Activated CD4-positive, alpha-beta T cell treated with anti-CD3 and anti-CD28 coated beads, Interleukin-2, amount 50 U/mL, for 24 hours (primary cell): Measurements from ENCODE around the gene TBXAS1.

Experiments
- DNase-seq, 2 donors: peaks; one replicate each; pipeline ENCODE4 v3.0.0-alpha.2; 2020; ENCODE audit warnings: low read depth in 1 of 2, low spot score in 1 of 2

The TBXAS1 gene

DNA sequence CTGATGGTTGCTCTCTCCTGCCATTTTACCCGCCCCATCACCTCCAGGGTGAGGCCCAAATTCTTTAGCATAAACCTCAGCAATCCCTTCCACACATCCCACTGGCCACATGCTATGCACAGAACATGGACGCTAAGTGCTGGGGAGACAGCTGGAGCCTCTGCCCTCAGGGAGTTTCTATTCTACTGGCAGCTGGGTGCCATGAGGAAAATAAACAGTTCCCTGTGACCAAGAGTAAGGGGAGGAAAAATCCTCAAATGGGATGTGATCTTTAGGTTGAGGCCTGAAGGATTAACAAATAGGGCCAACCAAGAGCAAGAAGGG lies 232.5 kb downstream of the TBXAS1 start:
- DNase-seq = no peak

DNA sequence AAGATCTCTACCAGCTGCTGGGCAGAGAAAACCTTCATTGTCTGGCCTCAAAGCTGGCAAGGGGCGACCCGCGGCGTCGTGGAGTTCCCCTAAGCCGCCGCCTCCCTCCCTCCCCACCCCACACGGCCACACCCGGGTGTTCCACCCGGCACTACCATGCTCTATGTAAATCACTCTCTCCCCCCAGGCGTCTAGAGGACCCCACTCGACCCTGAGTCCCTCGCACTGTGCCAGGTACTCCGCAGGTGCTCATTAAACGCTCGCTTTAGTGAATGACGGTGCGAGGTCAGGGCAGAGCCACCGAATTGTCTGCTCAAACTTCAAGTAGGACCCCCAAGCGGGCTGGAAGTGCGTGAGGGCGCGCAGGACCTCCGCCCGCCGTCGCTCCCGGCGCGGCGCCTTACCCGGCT lies 233.1 kb downstream of the TBXAS1 start:
- DNase-seq = peak; percentile 13 to 19

DNA sequence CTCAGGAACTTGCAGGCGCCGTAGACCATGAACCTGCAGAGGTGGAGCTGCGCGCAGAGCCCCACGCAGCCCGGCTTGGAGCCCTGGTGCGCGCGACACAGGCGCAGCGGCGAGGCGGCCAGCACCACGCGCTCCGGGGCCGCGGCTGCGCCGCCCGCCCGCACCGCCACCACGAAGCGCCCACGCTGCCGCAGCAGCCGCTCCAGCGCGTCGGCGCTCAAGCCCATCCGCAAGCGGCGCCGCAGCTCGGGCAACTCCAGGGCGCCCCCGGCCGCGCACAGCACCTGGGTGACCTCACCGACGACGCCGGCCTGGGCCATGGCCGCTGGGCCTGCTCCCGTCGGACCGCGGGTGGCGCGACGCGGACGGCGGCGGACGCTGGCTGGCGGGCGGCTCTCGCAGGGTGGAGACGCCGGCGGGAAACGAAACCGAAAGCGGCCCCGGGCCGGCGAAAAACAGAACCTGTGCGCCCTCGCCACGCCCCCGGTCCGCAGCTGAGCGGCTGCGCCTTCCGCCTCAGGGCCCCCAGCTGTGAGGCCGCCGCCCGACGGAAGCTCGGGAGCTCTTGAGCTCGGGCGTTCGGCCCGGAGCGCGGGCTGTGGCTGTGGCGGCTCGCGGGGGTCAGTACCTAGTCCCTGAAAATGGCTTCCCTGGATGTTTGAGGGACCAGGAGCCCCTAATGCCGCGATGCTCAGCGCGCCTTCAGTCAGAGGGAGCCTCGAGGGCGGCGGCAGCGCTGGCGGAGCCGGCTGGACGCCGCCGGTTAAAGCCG lies 233.7 kb downstream of the TBXAS1 start, which contains the start of gene PARP12:
TSS of gene PARP12 (minus strand) at position 424 of the 772 bp plus-strand sequence. CDS start at position 320, 104 bp downstream.
- peak; percentile 63 to 68 for DNase-seq

DNA sequence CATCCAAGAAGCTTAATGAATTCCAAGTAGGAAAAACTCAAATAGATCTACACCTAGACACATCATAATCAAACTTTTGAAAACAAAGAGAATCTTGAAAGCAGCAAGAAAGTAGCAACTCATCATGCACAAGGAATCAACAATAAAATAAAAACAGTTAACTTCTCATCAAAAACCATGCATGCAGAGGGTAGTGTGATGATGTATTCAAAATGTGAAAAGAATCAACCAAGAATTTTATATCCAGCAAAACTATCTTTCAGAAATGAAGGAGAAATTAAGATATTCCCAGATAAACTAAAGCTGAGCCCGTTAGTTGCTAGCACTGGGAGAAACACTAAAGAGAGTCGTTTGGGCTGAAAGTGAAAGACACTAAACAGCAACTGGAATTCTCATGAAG lies 238.0 kb downstream of the TBXAS1 start:
- DNase-seq = no peak

DNA sequence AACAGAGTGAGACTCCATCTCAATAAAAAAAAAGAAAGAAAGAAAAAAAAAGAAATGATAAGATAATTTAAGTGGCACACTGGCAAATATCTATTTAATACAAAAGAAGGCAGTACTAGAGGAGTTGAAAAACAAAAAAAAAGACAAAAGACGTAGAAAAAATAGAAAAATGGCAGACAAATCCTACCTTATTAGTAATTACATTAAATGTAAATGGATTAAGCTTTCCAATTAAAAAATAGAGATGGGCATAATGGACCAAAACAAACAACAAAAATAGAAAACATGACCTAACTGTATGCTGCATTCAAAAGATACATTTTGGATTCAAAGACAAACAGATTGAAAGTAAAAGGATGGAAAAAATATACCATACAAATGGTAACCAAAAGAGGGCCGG lies 239.0 kb downstream of the TBXAS1 start:
- DNase-seq = no peak

DNA sequence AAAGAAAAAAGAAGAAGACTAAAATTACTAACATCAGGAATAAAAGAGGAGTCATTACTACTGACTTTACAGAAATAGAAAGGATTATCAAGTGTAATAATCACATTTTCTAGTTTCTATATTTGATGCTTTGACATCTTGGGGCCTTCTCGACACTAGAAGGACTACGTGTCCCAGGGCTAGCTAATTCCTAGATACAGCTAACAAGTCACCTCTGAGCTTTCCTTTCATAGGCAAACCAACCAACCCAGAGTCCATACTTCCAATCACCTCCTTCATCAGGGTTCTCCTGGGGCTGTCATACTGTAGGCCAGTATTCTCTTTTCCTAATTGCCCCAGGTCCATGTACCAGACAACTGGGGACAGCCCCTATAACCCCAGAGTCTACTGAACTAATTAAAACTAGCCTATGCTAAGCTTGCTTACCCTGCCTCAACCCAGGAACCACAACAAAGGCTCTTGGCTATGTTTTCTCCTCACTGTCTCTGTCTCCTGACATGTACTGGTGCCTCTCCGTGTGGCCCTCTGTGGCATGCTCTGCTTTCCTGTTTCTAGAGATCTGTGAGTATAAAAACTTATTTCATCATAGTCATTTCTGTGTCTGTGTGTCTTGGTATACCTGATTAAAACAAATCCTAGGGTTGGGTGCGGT lies 240.4 kb downstream of the TBXAS1 start:
- DNase-seq = no peak
